SU-DHL-6 (cell line): ENCODE results near the gene LHX6.

Experiments used
- EZH2phosphoT487 ChIP-seq: fragments of 200-600 bp; sonication (generic), shearing (Covaris generic); conservative IDR thresholded peaks from 2 replicates; pipeline ENCODE4 v1.6.1; 2018; ENCODE audit warnings: mild to moderate bottlenecking, antibody characterized with exemption, low read length, moderate library complexity, mixed read lengths
- TF ChIP-seq, protein P1 (sequence below): fragments of 200-600 bp; sonication (generic); IDR thresholded peaks from one replicate; pipeline ENCODE4 v1.5.1; 2017; ENCODE audit warnings: antibody characterized with exemption, mild to moderate bottlenecking, low read length, moderate library complexity; ENCODE audit not compliant: insufficient read depth, poor library complexity, severe bottlenecking

GRCh38 chr9:122215663-122216062, 13.1 kb downstream of the LHX6 start:
- TF ChIP-seq, protein P1, sequence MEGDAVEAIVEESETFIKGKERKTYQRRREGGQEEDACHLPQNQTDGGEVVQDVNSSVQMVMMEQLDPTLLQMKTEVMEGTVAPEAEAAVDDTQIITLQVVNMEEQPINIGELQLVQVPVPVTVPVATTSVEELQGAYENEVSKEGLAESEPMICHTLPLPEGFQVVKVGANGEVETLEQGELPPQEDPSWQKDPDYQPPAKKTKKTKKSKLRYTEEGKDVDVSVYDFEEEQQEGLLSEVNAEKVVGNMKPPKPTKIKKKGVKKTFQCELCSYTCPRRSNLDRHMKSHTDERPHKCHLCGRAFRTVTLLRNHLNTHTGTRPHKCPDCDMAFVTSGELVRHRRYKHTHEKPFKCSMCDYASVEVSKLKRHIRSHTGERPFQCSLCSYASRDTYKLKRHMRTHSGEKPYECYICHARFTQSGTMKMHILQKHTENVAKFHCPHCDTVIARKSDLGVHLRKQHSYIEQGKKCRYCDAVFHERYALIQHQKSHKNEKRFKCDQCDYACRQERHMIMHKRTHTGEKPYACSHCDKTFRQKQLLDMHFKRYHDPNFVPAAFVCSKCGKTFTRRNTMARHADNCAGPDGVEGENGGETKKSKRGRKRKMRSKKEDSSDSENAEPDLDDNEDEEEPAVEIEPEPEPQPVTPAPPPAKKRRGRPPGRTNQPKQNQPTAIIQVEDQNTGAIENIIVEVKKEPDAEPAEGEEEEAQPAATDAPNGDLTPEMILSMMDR, result no peak
- TF ChIP-seq EZH2phosphoT487, result no peak
